GM18870 (cell line): ENCODE data around the gene MYEOV.

ENCODE experiments used
- ATAC-seq: cut with Tn5 transposase; IDR thresholded peaks from one replicate; pipeline ENCODE4 v1.9.1; 2021; ENCODE audit warnings: moderate library complexity; ENCODE audit not compliant: unreplicated experiment

Gene MYEOV

DNA sequence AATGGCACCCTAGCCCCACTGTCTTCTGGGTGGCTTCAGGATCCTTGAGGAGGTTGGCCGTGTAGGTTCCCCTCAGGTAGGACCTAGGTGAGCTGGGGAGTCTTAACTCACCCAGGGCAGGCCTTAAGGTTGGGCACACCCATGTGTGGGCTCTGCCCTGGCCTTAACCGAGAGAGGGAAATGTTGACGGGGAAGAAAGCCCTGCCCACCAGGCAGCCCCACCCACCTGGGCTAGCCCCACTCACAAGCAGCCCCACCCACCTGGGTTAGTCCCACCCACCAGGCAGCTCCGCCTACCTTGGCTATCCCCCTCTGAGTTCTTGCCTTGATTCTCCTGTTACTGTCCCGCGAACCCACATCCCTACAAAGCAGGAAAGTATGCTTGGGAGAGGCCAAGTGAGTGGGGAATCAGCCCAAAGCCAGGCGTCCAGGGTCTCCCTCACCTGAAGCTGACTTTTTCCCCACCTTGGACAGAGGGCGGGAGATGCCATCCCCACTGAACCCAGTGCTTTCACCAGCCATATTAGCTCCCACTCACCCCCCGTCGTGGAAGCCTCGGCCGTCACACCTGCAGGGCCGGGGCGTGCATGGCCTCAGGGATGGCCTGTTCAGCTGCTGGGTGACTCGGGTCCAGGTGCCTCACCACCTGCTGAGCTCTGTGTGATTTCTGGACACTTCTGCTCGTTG is at the start of gene MYEOV:
TSS of gene MYEOV (plus strand) at position 337 of the 687 bp plus-strand sequence. CDS start 1,200 bp downstream, outside the sequence.
- no peak for ATAC-seq

DNA sequence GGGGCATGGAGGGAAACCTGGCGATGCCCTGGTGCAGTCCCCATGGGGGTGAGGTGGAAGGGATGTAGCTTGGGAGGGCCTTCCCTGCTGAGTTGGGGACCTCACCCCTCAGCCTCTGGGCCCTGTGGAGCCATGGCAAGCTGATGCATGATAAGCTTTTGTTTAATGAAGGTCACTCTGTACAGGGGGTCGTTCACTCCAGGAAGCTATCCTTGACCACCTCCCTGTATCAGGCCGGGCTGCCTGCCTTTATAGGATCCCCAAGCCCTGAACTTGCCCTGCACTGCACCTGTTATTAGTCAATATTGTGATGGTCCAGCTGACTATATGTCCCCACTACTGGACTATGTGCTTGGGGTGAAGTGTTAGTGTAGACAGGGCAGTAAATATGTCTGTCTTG is 49.7 kb upstream of the MYEOV start:
- no peak for ATAC-seq

GRCh38 chr11:69245041-69245440 is 48.9 kb upstream of the MYEOV start:
- ATAC-seq: no peak

GRCh38 chr11:69245491-69246345 is 48.2 kb upstream of the MYEOV start:
- ATAC-seq: no peak

DNA sequence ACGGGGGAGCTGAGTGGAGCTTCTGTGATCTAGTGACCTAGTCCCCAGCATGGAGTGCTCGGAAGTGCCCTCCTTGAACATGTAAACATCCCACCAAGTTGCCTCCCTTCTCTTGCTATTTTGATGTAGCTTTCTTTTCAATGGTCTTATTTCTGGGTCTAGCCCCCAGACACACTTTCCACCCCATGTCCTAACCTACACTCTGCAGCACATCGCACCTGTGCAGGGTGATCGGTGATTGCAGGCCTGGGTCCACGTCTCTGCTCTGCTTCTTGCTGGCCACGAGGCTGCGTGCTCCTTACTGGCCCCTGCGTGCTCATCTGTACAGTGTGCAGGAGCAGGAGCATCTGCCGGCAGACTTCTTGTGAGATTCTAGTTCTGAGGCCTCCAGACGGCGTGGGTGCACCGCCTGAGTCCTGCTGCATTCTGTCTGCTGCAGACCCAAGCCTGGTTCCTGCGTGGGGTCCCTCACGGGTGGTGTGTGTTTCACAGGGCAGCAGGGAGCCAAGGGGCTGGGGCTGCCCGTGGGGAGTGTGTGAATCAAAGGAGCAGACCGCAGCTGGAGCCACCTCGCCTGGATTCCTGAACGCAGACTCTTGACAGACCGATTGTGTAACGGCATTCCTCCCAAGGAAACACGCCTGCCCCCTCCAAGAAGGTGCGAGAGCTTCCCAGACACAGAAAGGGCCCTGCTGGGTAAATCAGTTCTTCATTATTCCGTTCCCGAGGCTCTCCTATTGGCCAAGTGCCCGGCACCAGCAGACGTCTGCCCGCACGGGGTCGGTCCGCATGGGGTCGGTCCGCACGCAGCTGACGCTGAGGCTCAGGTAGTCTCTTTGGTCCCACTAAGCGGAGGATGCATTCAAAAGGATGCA is 44.4 kb upstream of the MYEOV start:
- no peak for ATAC-seq

DNA sequence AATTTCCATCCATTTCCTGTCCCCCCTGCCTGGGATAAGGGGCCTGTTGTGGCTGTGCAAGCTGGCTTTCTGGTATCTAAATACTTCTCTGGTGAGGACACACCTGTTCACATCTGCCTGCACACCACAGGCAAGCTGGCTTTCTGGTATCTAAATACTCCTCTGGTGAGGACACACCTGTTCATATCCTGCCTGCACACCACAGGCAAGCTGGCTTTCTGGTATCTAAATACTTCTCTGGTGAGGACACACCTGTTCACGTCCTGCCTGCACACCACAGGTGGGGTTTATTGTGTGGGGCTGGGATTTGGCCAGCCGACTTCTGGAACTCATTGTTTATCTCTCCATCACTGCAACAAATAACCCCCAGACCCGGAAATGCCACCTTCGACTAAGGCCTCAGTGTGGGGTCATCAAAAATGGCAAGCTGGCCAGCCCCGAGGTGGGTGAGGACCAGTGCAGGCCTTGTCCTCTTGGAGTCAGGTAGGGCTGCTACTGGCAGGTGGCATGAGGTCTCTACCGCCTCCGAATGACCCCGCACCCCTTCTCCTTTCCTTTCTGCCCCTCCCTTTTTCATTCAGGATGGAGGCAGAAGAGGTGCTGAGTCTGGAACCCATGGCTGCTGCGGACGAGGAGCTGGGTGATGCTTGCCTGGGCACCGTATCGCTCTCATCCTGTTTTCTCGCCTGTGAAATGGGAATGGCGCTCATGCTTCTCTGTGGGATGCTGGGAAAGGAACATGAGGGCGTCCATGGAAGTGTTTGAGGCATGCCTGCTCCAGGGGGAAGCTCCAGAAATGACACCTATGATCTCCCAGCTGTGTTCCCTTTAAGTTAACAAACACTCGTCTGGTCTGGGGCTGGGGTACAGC is 43.5 kb upstream of the MYEOV start:
- no peak for ATAC-seq

GRCh38 chr11:69251057-69251393 is 42.9 kb upstream of the MYEOV start:
- no peak for ATAC-seq

- no peak for ATAC-seq
These were observed 42.1 kb upstream of the MYEOV start for GRCh38 chr11:69251639-69252489.

DNA sequence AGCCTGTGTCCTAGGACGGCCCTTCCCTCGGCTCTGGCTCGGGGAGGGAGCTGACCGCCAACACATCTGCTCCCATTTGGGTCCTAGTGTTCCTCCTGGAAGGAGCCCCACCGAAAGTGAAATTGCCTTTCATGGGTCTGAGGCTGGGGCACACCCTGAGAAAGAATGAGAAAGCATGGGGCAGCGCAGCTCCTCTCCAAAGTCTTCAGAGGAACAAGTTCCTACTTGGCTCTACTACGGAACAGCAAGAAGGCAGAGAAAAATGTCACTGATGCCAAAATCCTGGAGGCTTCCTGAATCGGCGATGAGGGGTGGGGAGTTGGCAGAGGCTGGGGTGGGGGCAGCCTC is 41.5 kb upstream of the MYEOV start:
- no peak for ATAC-seq

DNA sequence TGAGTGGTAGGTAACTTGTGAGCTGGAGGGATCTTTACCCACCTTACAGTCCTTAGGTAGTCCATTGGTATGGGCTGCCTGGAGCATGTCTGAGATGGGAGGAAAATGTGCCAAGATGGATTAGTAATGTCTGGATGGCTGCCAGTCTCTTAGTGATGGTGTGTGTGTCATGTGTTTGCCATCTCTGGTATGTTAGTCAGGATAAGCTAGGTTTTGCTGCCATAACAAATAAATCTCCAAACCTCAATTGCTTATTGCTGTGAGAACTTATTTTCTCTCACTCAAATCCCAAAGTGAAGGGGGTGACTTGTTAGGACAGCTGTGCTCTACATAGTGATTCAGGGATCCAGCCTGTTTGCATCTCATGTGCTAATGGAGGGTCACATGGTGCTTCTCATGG is 40.9 kb upstream of the MYEOV start:
- no peak for ATAC-seq

- ATAC-seq: no peak
These were observed 36.8 kb upstream of the MYEOV start for GRCh38 chr11:69257134-69257533.

DNA sequence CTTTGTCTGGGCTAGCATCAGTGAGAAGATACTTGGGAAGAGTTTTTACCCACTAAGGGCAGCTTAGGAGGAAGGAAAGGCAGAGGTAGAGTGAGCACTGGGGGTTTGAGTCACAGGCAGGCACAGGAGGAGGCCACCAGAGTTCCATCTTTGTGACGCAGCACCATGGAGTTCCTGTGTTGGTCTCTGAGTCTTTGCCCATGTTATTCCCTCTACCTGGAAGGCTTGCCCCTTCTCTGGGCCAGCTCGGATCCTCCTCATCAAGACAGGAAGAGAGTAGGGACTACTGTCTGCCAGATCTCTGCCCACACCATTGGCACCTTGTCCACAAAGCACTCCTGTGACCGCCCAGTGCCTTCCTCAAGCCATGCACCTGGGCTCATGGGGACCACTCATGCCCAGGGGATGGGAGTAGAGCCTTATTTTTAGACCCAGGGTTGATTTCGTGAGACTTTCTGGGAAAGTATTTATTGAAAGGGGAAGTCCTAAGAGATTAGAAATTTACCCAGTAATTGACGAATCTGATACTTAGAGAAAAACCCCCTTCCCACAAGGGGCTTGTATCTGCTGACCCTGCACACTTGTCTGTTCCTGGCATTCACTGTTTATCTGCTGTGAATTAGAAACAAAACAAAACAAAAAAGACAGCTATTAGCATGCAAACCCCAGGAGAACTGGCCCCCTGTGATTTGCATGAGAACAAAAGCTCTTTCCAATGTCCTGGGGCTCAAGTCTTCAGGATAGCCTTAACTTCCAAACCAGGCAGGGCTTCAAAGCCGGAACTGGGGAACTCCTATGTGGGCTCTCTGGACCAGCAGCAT is 35.9 kb upstream of the MYEOV start:
- ATAC-seq: no peak

GRCh38 chr11:69259096-69259495 is 34.9 kb upstream of the MYEOV start:
- no peak for ATAC-seq

- no peak for ATAC-seq
These were observed 33.3 kb upstream of the MYEOV start for GRCh38 chr11:69260622-69261021.

- no peak for ATAC-seq
These were observed 32.8 kb upstream of the MYEOV start for GRCh38 chr11:69261116-69261515.

- ATAC-seq: no peak
These were observed 30.8 kb upstream of the MYEOV start for GRCh38 chr11:69262918-69263735.

- no peak for ATAC-seq
These were observed 30.3 kb upstream of the MYEOV start for GRCh38 chr11:69263736-69264052.

- no peak for ATAC-seq
These were observed 29.5 kb upstream of the MYEOV start for GRCh38 chr11:69264486-69264885.
